ENCODE measurements around the gene SOX11.

DNA sequence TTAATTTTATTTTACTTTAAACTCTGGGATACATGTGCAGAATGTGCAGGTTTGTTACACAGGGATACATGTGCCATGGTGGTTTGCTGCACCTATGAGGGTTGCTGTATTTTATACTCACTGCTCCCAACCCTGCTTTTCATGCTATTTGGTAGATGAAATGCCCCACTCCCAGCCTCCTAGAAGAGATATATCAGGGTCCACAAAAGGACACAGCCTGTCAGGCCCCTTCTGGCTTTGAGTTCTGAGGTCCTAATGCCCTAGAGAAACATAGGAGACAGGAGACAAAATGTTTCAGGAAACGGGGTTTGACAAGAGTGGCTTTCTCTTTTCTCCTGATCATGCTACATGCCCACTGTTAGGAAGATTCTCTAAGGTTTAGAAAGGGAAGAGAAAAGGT lies 27.1 kb upstream of the SOX11 start:
- TF ChIP-seq CTCF (conservative IDR thresholded peaks at IDR 0.05) (no peak), EZH2 (IDR thresholded peaks at IDR 0.05; ENCODE audit: low read depth) (no peak)
